HG02885 (cell line): ENCODE data around the gene SIGLEC12.
A peak's percentile ranks its signal among the peaks of the same experiment; 100 is the strongest.
"Not testable (repeated sequence)": the region's sequence is repeated elsewhere in the genome, so short reads cannot be mapped to it uniquely, and the experiment has no call there.

Experiments
- ATAC-seq: cut with Tn5 transposase; IDR thresholded peaks from one replicate; pipeline ENCODE4 v1.9.1; 2021; ENCODE audit warnings: mild to moderate bottlenecking; ENCODE audit not compliant: unreplicated experiment, poor library complexity

The SIGLEC12 gene

DNA sequence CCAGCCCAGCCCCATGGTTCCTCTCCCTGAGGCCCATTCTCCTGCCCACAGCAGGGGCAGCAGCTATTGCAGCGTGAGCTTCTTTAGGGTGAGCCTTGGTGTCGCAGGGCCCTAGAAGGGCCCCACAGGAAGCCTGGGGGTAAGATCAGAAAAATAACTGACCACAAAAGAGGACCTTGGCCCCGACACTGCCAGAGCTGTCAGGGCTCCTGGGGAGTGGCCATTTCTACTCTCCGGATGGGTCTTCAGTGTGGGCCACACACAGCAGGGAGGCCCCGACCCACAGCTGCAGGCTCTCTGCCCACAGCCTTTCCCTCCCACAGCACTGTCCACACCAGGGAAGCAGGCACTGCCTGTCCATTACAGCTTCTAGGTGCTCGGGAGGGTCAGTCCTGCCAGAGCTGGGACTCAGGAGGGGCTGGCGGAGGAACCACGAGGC is 39.9 kb downstream of the SIGLEC12 start:
- ATAC-seq, result no peak

DNA sequence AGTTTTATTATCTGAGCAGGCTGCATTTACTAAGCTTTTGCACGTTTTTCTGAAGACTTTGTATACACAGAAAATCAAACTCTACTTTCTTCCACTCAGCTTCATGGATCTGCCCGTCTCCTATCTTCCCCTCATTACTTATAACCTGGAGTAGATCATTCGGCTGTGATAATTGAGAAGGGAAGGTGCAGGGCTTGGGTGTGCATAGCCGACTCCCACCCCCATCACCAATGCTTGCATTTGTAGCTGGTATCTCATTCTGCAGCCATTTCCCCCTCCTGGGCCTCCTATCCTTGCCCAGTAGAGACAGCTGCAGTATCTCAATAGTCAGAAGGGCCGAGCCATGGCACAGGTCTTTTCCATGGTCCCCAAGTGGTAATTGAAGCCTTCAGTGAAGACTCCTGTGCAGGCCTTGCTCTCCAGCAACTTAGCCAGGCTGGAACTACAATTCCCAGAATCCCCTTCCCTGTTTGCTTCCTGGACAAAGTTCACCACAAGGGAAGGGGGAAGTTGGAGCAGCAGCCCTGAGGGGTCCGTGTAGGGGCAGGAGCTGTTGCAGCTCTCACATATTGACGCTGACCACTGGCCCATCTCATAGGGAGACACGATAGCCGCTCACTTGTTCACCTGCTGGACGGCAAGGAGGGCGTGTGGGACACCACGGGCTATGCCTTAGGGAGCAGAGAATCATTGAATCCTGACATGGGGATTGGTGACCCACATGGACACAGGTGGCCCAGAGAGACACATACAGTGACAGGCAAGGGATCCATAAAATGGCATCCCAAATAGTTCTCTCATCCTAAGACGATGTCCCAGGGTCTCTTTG is 41.2 kb downstream of the SIGLEC12 start:
- no peak for ATAC-seq

- no peak for ATAC-seq
Observed at GRCh38 chr19:51458899-51459505, 42.6 kb downstream of the SIGLEC12 start.

- no peak for ATAC-seq
Observed at GRCh38 chr19:51458051-51458645, 43.5 kb downstream of the SIGLEC12 start, which contains the start of gene SIGLEC8. Gene SIGLEC8, minus strand, starts transcription at chr19:51458454. Its CDS starts 67 bp downstream, at chr19:51458387.

- no peak for ATAC-seq
Observed at GRCh38 chr19:51457351-51458013, 44.1 kb downstream of the SIGLEC12 start.

DNA sequence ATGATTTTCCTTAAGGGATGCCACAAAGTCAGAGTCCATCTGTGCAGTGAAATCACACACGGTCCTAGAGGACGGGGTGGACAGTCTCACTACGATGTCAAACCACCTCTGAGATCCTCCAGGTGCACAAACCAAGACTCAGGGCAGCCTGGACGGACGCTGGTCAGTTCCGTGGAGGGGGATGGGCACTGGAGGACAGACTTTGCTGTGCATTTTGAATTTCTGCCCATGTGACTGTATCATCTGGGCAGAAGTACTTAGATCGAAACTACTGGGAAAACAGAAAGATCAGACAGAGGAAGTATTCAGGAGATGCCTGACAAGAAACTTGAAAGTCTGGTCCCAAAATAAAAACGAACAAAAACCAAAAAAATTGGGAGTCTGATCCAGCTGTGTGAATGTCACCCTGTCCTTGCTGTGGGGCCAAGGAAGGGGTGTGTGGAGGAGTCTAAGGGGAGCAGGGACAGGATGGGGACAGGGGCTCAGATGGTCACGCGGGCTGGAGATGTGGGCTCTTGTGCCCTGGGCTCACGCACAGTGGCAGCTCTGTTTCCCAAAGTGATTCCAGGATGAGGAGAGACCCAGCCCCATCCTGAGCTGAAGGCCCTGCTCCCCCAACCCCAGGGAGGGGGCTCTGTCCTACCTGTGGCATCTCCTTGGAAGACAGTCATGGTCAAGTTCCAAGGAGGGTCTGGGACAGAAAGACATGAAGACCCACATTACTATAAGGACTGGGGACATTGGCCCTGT is 44.9 kb downstream of the SIGLEC12 start:
- no peak for ATAC-seq

GRCh38 chr19:51450730-51451307 is 50.8 kb downstream of the SIGLEC12 start:
- ATAC-seq, result no peak

GRCh38 chr19:51448411-51449016 is 53.1 kb downstream of the SIGLEC12 start:
- ATAC-seq, result no peak

- ATAC-seq, result no peak
Observed at GRCh38 chr19:51448011-51448410, 53.6 kb downstream of the SIGLEC12 start.

- ATAC-seq, result not testable (repeated sequence)
Observed at GRCh38 chr19:51447510-51447909, 54.1 kb downstream of the SIGLEC12 start.

GRCh38 chr19:51441410-51442390 is 59.9 kb downstream of the SIGLEC12 start:
- peak; percentile 89 for ATAC-seq
